PC-9 (cell line): ENCODE data around the gene CBLL1.

Experiments used
- EZH2 ChIP-seq: fragments of 200-600 bp; sonication (generic); IDR thresholded peaks from 2 replicates; pipeline ENCODE4 v1.8.0; 2017; ENCODE audit warnings: antibody characterized with exemption, low read depth
- TF ChIP-seq, protein P1 (sequence below): fragments of 200-600 bp; sonication (generic); conservative IDR thresholded peaks from 2 replicates; pipeline ENCODE4 v1.6.1; 2017; ENCODE audit warnings: mixed run types, antibody characterized with exemption, mild to moderate bottlenecking, moderate library complexity

DNA sequence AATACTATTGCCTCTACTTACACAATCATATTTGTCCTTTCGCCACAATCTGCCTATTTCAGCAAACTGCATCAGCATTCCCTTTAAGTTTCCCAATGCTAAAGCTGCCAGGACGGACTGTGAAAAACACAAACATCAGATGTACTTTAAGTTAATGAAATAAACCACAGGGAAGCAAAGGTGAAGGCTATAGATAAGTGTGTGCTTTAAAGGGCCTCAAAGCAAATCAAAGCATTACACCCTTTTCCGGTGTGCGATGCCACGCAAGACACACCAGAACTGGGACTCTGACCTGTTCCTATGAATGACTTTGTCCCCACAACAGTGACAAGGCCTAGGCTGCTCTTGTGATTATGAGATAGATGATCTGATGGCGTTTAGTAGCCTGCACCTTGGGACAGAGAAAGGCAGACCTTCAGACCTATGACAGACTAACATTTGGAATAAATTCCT lies 35.7 kb downstream of the CBLL1 start:
- TF ChIP-seq, protein P1, sequence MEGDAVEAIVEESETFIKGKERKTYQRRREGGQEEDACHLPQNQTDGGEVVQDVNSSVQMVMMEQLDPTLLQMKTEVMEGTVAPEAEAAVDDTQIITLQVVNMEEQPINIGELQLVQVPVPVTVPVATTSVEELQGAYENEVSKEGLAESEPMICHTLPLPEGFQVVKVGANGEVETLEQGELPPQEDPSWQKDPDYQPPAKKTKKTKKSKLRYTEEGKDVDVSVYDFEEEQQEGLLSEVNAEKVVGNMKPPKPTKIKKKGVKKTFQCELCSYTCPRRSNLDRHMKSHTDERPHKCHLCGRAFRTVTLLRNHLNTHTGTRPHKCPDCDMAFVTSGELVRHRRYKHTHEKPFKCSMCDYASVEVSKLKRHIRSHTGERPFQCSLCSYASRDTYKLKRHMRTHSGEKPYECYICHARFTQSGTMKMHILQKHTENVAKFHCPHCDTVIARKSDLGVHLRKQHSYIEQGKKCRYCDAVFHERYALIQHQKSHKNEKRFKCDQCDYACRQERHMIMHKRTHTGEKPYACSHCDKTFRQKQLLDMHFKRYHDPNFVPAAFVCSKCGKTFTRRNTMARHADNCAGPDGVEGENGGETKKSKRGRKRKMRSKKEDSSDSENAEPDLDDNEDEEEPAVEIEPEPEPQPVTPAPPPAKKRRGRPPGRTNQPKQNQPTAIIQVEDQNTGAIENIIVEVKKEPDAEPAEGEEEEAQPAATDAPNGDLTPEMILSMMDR: no peak
- no peak for TF ChIP-seq EZH2
